Lower leg skin (tissue), 3 donors: ENCODE results near the gene ETS1.

Source experiments
- CTCF ChIP-seq, 3 donors: fragments of 450-650 bp; IDR thresholded peaks; one replicate each; pipeline ENCODE4 v1.5.1; 2016; ENCODE audit warnings: antibody characterized with exemption in 3 of 3, mild to moderate bottlenecking in 3 of 3, moderate library complexity in 2 of 3
- POLR2A ChIP-seq, 2 donors: fragments of 450-650 bp; IDR thresholded peaks; one replicate each; pipeline ENCODE4 v1.6.1; 2016 to 2017; ENCODE audit warnings: antibody characterized with exemption in 2 of 2, mild to moderate bottlenecking in 1 of 2, moderate library complexity in 1 of 2

DNA sequence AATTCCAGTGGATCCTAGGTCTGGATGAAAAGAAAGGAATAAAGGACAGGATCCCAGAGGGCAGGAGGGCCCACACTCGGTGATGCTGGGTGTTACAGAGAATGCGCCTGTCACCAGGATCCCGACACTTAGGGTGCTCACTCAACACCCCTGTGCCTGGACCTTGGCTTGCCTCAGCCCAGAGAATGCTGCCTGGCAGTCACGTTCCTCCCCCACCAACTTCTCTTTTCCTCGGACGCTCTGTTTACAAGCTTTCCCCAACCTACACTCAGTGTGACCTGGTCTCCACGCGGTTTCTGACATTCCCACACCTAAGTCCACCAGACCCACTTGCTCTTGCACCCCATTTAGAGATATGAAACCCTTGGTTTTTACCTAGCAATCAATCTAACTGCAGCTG is 38.0 kb upstream of the ETS1 start:
- no peak for TF ChIP-seq POLR2A (IDR thresholded peaks at IDR 0.05)
- no peak for TF ChIP-seq CTCF (IDR thresholded peaks at IDR 0.05)
